Measurements from ENCODE around the gene PHF24. TPM values are rescaled to one million over a fixed set of nuclear protein-coding genes. Genes with fewer than 3 reads are reported as not detected.
A peak's percentile ranks its signal among the peaks of the same experiment; 100 is the strongest.
"Not testable (repeated sequence)": the region's sequence is repeated elsewhere in the genome, so short reads cannot be mapped to it uniquely, and the experiment has no call there.

Gene PHF24
- total RNA-seq, 4 donors from 2014 or later = 0.26 to 4.2 (median 1.2) TPM

GRCh38 chr9:34954225-34954624, 3.9 kb upstream of the PHF24 start:
- 89% methylated on average over 2 of the region's 2 CpGs for WGBS
- H3K27me3 ChIP-seq = peaks cover 18% of the 10 kb centered on the region
- no peaks in the 10 kb centered on the region for H3K9me3 ChIP-seq
- TF ChIP-seq CTCF (IDR thresholded peaks at IDR 0.05) (no peak), EP300 (IDR thresholded peaks at IDR 0.05) (no peak), POLR2AphosphoS5 (IDR thresholded peaks at IDR 0.05) (no peak), POLR2A (IDR thresholded peaks at IDR 0.05) (no peak)
- DNase-seq (ENCODE audit: low spot score in 2 of 2) = no peak
- peaks cover 11% of the 10 kb centered on the region for H3K4me1 ChIP-seq
- no peaks in the 10 kb centered on the region for H3K36me3 ChIP-seq
- no peak overlapping the region for H3K4me3 ChIP-seq
- H3K27ac ChIP-seq = no peak overlapping the region

GRCh38 chr9:34956066-34956465, 2.0 kb upstream of the PHF24 start:
- H3K36me3 ChIP-seq; H3K4me3 ChIP-seq; H3K9me3 ChIP-seq; DNase-seq (ENCODE audit: low spot score in 2 of 2); H3K27ac ChIP-seq: not testable (repeated sequence)
- WGBS = 85% methylated on average over 7 of the region's 7 CpGs
- peaks cover 26% of the 10 kb centered on the region for H3K27me3 ChIP-seq
- H3K4me1 ChIP-seq = peaks cover 11% of the 10 kb centered on the region

GRCh38 chr9:34956648-34957047, 1.4 kb upstream of the PHF24 start:
- H3K27me3 ChIP-seq = peaks cover 26% of the 10 kb centered on the region
- TF ChIP-seq EP300 (IDR thresholded peaks at IDR 0.05) = no peak
- no peak for TF ChIP-seq POLR2A (IDR thresholded peaks at IDR 0.05)
- TF ChIP-seq CTCF (IDR thresholded peaks at IDR 0.05) = no peak
- TF ChIP-seq POLR2AphosphoS5 (IDR thresholded peaks at IDR 0.05) = no peak
- DNase-seq (ENCODE audit: low spot score in 2 of 2) = no peak
- H3K4me3 ChIP-seq = no peak overlapping the region
- no peaks in the 10 kb centered on the region for H3K36me3 ChIP-seq
- no peak overlapping the region for H3K27ac ChIP-seq
- H3K9me3 ChIP-seq = no peaks in the 10 kb centered on the region
- 68% methylated on average over 4 of the region's 4 CpGs for WGBS
- H3K4me1 ChIP-seq = peaks cover 11% of the 10 kb centered on the region

GRCh38 chr9:34958411-34958982, 412 bp downstream of the PHF24 start:
- peaks cover 11% of the 10 kb centered on the region for H3K4me1 ChIP-seq
- H3K4me3 ChIP-seq = peak overlapping the region; percentile 68
- TF ChIP-seq POLR2A (IDR thresholded peaks at IDR 0.05) (no peak), EP300 (IDR thresholded peaks at IDR 0.05) (no peak), CTCF (IDR thresholded peaks at IDR 0.05) (no peak), POLR2AphosphoS5 (IDR thresholded peaks at IDR 0.05) (no peak)
- no peaks in the 10 kb centered on the region for H3K9me3 ChIP-seq
- DNase-seq (ENCODE audit: low spot score in 2 of 2) = no peak
- WGBS = 24% methylated on average over 3 of the region's 21 CpGs
- H3K27ac ChIP-seq = no peak overlapping the region
- H3K27me3 ChIP-seq = peaks cover 32% of the 10 kb centered on the region
- H3K36me3 ChIP-seq = no peaks in the 10 kb centered on the region

- H3K4me3 ChIP-seq = no peak overlapping the region
- H3K4me1 ChIP-seq = peaks cover 15% of the 10 kb centered on the region
- WGBS = 85% methylated on average over 4 of the region's 4 CpGs
- no peak for DNase-seq (ENCODE audit: low spot score in 2 of 2)
- TF ChIP-seq CTCF (IDR thresholded peaks at IDR 0.05) (no peak), POLR2AphosphoS5 (IDR thresholded peaks at IDR 0.05) (no peak), EP300 (IDR thresholded peaks at IDR 0.05) (no peak), POLR2A (IDR thresholded peaks at IDR 0.05) (no peak)
- H3K27ac ChIP-seq = no peak overlapping the region
- H3K27me3 ChIP-seq = peaks cover 32% of the 10 kb centered on the region
- no peaks in the 10 kb centered on the region for H3K9me3 ChIP-seq
- no peaks in the 10 kb centered on the region for H3K36me3 ChIP-seq
Measured at GRCh38 chr9:34959461-34959860, 1.4 kb downstream of the PHF24 start.
